ENCODE results near the gene TTC21B. TPM values are rescaled to one million over a fixed set of nuclear protein-coding genes. Genes with fewer than 3 reads are reported as not detected.

The TTC21B gene
- 9.8 and 15.9 TPM in 2 replicates for total RNA-seq

GRCh38 chr2:165953655-165954606 lies at the start of gene TTC21B:
TSS of gene TTC21B (minus strand) at chr2:165953776. CDS start at chr2:165953705, 71 bp downstream.

Other genes with a start within 250 kb of the TTC21B start
- gene GALNT3, start 159.5 kb downstream of the TTC21B start, total RNA-seq = 0.30 and 1.2 TPM in 2 replicates
- gene SCN1A, start 174.2 kb upstream of the TTC21B start, total RNA-seq = not detected in 2 replicates